Heart left ventricle (tissue), 16 donors: ENCODE results near the gene MYO1H. TPM values are rescaled to one million over a fixed set of nuclear protein-coding genes. Genes with fewer than 3 reads are reported as not detected.
A peak's percentile ranks its signal among the peaks of the same experiment; 100 is the strongest.
"Not testable (repeated sequence)": the region's sequence is repeated elsewhere in the genome, so short reads cannot be mapped to it uniquely, and the experiment has no call there.

Experiments
- ATAC-seq, 4 donors: fragments of 200-7000 bp; cut with Tn5 transposase; one replicate each; pipeline ENCODE4 v1.9.1; 2020 to 2022; ENCODE audit warnings: moderate library complexity in 4 of 4, mild to moderate bottlenecking in 3 of 4, moderate number of reproducible peaks in 1 of 4
- DNase-seq, 5 donors: peaks; one replicate each; pipeline ENCODE4 v3.0.0-alpha.2; 2020
- H3K27ac ChIP-seq, 12 donors: fragments of 200-600 bp; sonication (generic) in 4 of 12; one replicate each; pipeline versions ENCODE4 v1.5.0 to v1.8.0; 2016 to 2022; ENCODE audit warnings: mild to moderate bottlenecking in 2 of 12
- H3K27me3 ChIP-seq, 9 donors: fragments of 200-600 bp; sonication (generic) in 2 of 9; one replicate each; pipeline versions ENCODE4 v1.5.1 to v1.8.0; 2016 to 2022; ENCODE audit warnings: mild to moderate bottlenecking in 3 of 9
- H3K36me3 ChIP-seq, 9 donors: fragments of 200-600 bp; sonication (generic) in 2 of 9; one replicate each; pipeline versions ENCODE4 v1.5.0 to v1.8.0; 2018 to 2022; ENCODE audit warnings: mild to moderate bottlenecking in 2 of 9
- H3K4me1 ChIP-seq, 12 donors: fragments of 200-600 bp; sonication (generic) in 4 of 12; one replicate each; pipeline versions ENCODE4 v1.5.0 to v1.8.0; 2016 to 2022; ENCODE audit warnings: mild to moderate bottlenecking in 3 of 12
- H3K4me3 ChIP-seq, 12 donors: fragments of 200-600 bp; sonication (generic) in 4 of 12; one replicate each; pipeline versions ENCODE4 v1.5.0 to v1.8.0; 2017 to 2022; ENCODE audit warnings: mild to moderate bottlenecking in 9 of 12, moderate library complexity in 4 of 12
- H3K9me3 ChIP-seq, 12 donors: fragments of 200-600 bp; sonication (generic) in 4 of 12; one replicate each; pipeline versions ENCODE4 v1.5.0 to v1.8.0; 2016 to 2022; ENCODE audit warnings: mild to moderate bottlenecking in 1 of 12
- CTCF ChIP-seq, 12 donors: fragments of 200-600 bp; sonication (generic) in 4 of 12; IDR thresholded peaks; one replicate each; pipeline versions ENCODE4 v1.5.0 to v1.8.0; 2018 to 2022; ENCODE audit warnings: antibody characterized with exemption in 12 of 12, mild to moderate bottlenecking in 5 of 12
- POLR2A ChIP-seq, 2 donors: fragments of 450-650 bp; IDR thresholded peaks; one replicate each; pipeline ENCODE4 v1.6.1; 2017; ENCODE audit warnings: antibody characterized with exemption in 2 of 2, mild to moderate bottlenecking in 2 of 2, moderate library complexity in 2 of 2
- WGBS, 4 donors: extraction: QIAGEN DNeasy Blood & Tissue Kit in 2 of 4; methylation state at CpG; one replicate each; pipeline versions ENCODE4 v1.1.5 to v1.1.7; 2013 to 2018; 5-methylcytosine and 5-hydroxymethylcytosine counted together
- intact Hi-C, 10 donors: fragments of 100-400 bp; cut with DNase I; formaldehyde crosslinking; loops; one replicate each; pipeline versions ENCODE4 v1.11.1 to v1.14.2; 2022
- polyA plus RNA-seq, 2 donors: library from polyadenylated mRNA; stranded (reverse); fragments of 200-250 nt; gene quantifications; one replicate each; pipeline ENCODE4 v1.2.3, GENCODE V29; 2013
- total RNA-seq, 9 donors: library from RNA; depleted of rRNA in 2 of 9; stranded (reverse); fragments of >200 nt in 2 of 9; fragmentation: NEBNext Ultra II Directional in 3 of 9; extraction: Animal tissue kit (Norgen Biotek cat#: 25700) in 3 of 9; gene quantifications; one replicate each; pipeline versions ENCODE4 v1.1.0 to v1.2.4, GENCODE V29; 2016 to 2023
- donor health status: ischemic (EF 13 %, LVEDD 7.1; RV severe dilation, severe dysfunction).
- donor health status: healthy with polysubstance abuse.
- donor health status: DM: no; HTN: yes; CAD: no.
- donor health status: DM: no; HTN: no; CAD: no.
- donor health status: ischemic (EF 25% LVEDD 6.9; RV normal size, moderate dysfunction).
- donor health status: ischemic (EF 25% LVEDD 5.7; RV mildly dilated, moderate dysfunction).
- donor health status: healthy.
- donor health status: DM: yes; HTN: yes; CAD: no.
- donor health status: ischemic (EF 35%, LVEDD 5.7; RV mildly dilated, moderate dysfunction).
- donor health status: nonischemic (EF 11% LVEDD 7.7; RV severe dilation, severe dysfunction).
- donor health status: DM: yes; HTN: yes; CAD: no.
- donor health status: PGD.
- donor health status: ischemic (EF 29% LVEDD 5.4; RV normal size, mild dysfunction).
- donor health status: nonischemic (EF 23%, LVEDD 6.1; RV moderate dilation, normal function).

Gene MYO1H
- total and polyA plus RNA-seq, 11 donors: 0.04 to 1.00 (median 0.22) TPM; not detected in 3

GRCh38 chr12:109393437-109394345 lies 46.0 kb downstream of the MYO1H start:
- no peaks in the 10 kb centered on the region for H3K36me3 ChIP-seq
- H3K9me3 ChIP-seq: no peaks in the 10 kb centered on the region
- TF ChIP-seq POLR2A (IDR thresholded peaks at IDR 0.05) (no peak), CTCF (IDR thresholded peaks at IDR 0.05) (peak; percentile 78 to 95 (median 85))
- no peak overlapping the region for H3K27ac ChIP-seq
- H3K4me3 ChIP-seq: no peak overlapping the region
- DNase-seq: peak in 1 of 5 donors; percentile 39
- no peaks in the 10 kb centered on the region for H3K4me1 ChIP-seq
- ATAC-seq: peak; percentile 42 to 73 (median 53)
- no peaks in the 10 kb centered on the region for H3K27me3 ChIP-seq
- intact Hi-C loops: no loop called here
- 43 to 45% (median 44%) methylated on average over 8 of the region's 8 CpGs for WGBS, 4 donors

- no peak for ATAC-seq
- intact Hi-C loops: no loop called here
- WGBS, 4 donors: 80 to 89% (median 86%) methylated on average over 5 of the region's 5 CpGs
- Histone ChIP-seq H3K4me1 (no peaks in the 10 kb centered on the region), H3K27me3 (no peaks in the 10 kb centered on the region), H3K4me3 (no peak overlapping the region), H3K36me3 (no peaks in the 10 kb centered on the region), H3K9me3 (no peaks in the 10 kb centered on the region), H3K27ac (no peak overlapping the region)
- no peak for DNase-seq
- TF ChIP-seq CTCF (IDR thresholded peaks at IDR 0.05): no peak
- TF ChIP-seq POLR2A (IDR thresholded peaks at IDR 0.05): no peak
Measured at GRCh38 chr12:109394891-109395290, 47.2 kb downstream of the MYO1H start.

GRCh38 chr12:109404841-109405240 lies 57.1 kb downstream of the MYO1H start:
- H3K27ac ChIP-seq, H3K36me3 ChIP-seq, H3K9me3 ChIP-seq, H3K4me1 ChIP-seq, DNase-seq, ATAC-seq, H3K4me3 ChIP-seq, intact Hi-C loops: not testable (repeated sequence)
- WGBS, 4 donors: 94 to 97% (median 96%) methylated on average over 2 of the region's 2 CpGs
- H3K27me3 ChIP-seq: peaks cover 0 to 14% (median 0%) of the 10 kb centered on the region in 9 donors

GRCh38 chr12:109406147-109406546 lies 58.4 kb downstream of the MYO1H start:
- DNase-seq, H3K4me1 ChIP-seq, intact Hi-C loops, ATAC-seq, H3K36me3 ChIP-seq, H3K27ac ChIP-seq, H3K27me3 ChIP-seq, H3K4me3 ChIP-seq, H3K9me3 ChIP-seq: not testable (repeated sequence)
- WGBS, 4 donors: 94 to 98% (median 96%) methylated on average over 4 of the region's 4 CpGs

GRCh38 chr12:109418848-109419480 lies 71.3 kb downstream of the MYO1H start:
- Histone ChIP-seq H3K9me3 (no peaks in the 10 kb centered on the region), H3K27ac (no peak overlapping the region), H3K36me3 (no peaks in the 10 kb centered on the region), H3K4me3 (no peak overlapping the region), H3K4me1 (no peaks in the 10 kb centered on the region), H3K27me3 (peaks cover 0 to 16% (median 0%) of the 10 kb centered on the region in 9 donors)
- intact Hi-C loops: no loop called here
- no peak for TF ChIP-seq CTCF (IDR thresholded peaks at IDR 0.05)
- no peak for TF ChIP-seq POLR2A (IDR thresholded peaks at IDR 0.05)
- no peak for DNase-seq
- ATAC-seq: no peak
- WGBS, 4 donors: 32 to 77% (median 69%) methylated on average over 4 of the region's 4 CpGs
